ENCODE measurements around the gene HCN2.
A peak's percentile ranks its signal among the peaks of the same experiment; 100 is the strongest.

The HCN2 gene

DNA sequence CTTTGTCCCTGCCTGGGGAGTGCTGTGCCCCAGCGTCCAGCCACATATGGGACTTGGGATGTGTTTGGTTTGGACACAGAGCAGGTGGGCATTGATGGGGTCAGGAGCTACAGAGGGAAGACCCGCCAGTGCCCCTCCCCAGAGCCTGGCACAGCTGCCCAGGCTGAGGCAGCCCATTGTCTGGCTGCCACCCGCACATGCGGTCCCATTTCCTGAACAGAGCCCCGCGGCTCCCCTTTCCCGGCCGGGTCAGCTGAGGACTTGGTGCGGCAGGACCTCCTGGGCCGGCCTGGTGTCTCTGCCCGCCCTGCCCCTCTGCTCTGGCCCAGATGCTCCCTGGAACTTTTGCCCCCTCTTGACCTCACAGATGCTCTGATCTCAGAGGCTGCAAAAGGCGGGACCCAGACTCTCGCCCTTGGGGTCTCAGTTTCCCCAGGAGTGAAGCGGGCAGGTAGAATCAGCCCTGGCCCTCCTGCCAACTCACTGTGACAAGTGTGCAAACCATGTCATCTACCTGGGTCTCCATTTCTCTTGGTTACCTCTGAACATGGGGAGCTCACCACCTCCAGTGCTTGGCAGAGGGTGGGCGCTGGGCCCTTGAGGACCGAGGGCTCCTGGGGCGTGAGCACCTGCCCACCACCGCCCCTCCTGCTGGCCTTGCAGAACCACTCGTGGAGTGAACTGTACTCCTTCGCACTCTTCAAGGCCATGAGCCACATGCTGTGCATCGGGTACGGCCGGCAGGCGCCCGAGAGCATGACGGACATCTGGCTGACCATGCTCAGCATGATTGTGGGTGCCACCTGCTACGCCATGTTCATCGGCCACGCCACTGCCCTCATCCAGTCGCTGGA is 17.8 kb downstream of the HCN2 start:
- TF ChIP-seq, protein P1, sequence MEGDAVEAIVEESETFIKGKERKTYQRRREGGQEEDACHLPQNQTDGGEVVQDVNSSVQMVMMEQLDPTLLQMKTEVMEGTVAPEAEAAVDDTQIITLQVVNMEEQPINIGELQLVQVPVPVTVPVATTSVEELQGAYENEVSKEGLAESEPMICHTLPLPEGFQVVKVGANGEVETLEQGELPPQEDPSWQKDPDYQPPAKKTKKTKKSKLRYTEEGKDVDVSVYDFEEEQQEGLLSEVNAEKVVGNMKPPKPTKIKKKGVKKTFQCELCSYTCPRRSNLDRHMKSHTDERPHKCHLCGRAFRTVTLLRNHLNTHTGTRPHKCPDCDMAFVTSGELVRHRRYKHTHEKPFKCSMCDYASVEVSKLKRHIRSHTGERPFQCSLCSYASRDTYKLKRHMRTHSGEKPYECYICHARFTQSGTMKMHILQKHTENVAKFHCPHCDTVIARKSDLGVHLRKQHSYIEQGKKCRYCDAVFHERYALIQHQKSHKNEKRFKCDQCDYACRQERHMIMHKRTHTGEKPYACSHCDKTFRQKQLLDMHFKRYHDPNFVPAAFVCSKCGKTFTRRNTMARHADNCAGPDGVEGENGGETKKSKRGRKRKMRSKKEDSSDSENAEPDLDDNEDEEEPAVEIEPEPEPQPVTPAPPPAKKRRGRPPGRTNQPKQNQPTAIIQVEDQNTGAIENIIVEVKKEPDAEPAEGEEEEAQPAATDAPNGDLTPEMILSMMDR (IDR thresholded peaks at IDR 0.05; ENCODE audit: low read depth, low read length): no peak
- H3K4me3 ChIP-seq (replicated peaks in 1 of 2; ENCODE audit: low read depth in 2 of 2, low read length in 2 of 2): no peak overlapping the region
- DNase-seq (ENCODE audit: low read depth in 2 of 2): no peak

DNA sequence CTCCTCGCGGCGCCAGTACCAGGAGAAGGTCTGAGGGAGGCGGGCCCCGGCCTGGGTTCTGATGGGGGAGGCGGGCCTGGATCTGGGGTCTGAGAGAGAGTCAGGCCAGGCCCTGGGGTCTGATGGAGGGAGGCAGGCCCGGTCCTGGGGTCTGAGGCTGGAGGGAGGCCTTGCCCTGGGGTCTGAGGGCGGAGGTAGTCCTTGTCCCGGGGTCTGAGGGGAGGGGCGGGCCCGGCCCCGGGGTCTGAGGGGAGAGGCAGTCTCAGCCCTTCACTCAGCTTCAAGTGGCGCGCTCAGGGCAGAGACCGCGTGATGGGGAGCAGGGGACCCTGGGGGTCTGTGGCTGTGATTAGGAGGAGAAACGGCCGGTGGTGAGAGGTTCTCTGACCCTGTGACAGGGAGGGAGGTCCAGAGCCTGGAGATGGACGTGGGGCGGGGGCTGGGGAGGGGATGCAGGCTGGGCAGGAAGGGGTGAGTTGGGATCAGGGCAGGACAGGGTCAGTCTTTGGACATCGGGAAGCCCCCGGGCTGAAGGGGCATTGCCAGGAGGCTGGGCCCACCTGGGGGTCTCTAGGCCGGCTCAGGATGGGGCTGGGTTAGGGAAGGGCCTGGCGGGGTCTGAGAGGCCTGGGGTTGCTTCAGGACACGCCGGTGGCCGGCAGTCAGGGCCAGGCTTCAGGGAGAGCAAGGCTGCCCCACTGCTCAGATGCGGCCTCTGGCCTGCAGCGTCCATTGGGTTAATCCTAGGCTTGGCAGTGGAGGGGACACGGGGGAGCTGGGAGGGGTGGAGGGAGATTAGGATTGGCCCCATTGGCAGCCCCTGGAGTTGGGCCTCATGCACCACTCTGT is 18.7 kb downstream of the HCN2 start:
- no peak for DNase-seq (ENCODE audit: low read depth in 2 of 2)
- no peak overlapping the region for H3K4me3 ChIP-seq (replicated peaks in 1 of 2; ENCODE audit: low read depth in 2 of 2, low read length in 2 of 2)
- TF ChIP-seq, protein P1 (IDR thresholded peaks at IDR 0.05; ENCODE audit: low read depth, low read length): no peak

DNA sequence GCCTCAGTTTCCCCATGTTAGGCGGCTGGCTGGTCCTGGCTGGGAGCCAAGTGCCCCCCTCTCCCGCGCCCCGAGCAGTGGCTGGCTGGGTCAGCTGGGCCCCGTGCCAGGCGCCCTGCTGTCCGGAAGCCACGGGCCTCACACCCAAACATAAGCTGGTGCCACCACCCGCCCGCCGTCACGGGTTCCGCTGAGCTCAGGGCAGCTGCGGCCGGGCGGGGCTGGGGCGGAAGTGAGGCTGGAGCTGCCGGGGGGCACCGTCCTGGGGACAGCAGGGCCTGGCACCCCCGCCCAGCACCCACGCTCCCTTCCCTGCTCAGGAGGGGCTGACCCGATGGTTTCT is 19.3 kb downstream of the HCN2 start:
- no peak for DNase-seq (ENCODE audit: low read depth in 2 of 2)
- TF ChIP-seq, protein P1 (IDR thresholded peaks at IDR 0.05; ENCODE audit: low read depth, low read length): no peak
- no peak overlapping the region for H3K4me3 ChIP-seq (replicated peaks in 1 of 2; ENCODE audit: low read depth in 2 of 2, low read length in 2 of 2)

DNA sequence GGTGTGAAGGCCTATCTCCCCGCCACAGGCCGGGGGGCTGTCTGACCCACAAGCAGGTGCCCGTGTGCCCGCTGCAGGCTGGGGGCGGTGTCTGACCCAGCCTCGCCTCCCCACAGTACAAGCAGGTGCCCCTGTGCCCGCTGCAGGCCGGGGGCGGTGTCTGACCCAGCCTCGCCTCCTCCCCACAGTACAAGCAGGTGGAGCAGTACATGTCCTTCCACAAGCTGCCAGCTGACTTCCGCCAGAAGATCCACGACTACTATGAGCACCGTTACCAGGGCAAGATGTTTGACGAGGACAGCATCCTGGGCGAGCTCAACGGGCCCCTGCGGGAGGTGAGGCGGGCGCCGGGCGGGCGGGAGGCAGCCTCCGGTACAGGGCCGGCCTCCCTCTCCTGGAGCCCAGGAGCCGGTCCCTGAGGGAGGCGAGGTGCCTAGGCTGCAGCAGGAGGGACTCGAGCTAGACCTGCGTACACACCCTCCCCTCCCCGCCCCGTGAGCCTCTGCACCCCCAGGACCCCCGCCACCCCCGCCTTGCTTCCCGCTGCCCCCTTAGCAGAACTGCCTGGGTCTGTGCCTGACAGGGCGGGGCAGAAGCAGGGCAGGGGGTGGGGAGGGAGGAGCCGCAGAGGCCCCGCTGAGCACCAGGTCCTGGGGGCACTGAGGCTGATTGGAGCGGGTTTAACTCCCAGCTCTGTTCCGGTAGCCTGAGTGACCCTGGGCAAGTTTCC is 20.6 kb downstream of the HCN2 start:
- TF ChIP-seq, protein P1 (IDR thresholded peaks at IDR 0.05; ENCODE audit: low read depth, low read length): no peak
- H3K4me3 ChIP-seq (replicated peaks in 1 of 2; ENCODE audit: low read depth in 2 of 2, low read length in 2 of 2): no peak overlapping the region
- DNase-seq (ENCODE audit: low read depth in 2 of 2): no peak

DNA sequence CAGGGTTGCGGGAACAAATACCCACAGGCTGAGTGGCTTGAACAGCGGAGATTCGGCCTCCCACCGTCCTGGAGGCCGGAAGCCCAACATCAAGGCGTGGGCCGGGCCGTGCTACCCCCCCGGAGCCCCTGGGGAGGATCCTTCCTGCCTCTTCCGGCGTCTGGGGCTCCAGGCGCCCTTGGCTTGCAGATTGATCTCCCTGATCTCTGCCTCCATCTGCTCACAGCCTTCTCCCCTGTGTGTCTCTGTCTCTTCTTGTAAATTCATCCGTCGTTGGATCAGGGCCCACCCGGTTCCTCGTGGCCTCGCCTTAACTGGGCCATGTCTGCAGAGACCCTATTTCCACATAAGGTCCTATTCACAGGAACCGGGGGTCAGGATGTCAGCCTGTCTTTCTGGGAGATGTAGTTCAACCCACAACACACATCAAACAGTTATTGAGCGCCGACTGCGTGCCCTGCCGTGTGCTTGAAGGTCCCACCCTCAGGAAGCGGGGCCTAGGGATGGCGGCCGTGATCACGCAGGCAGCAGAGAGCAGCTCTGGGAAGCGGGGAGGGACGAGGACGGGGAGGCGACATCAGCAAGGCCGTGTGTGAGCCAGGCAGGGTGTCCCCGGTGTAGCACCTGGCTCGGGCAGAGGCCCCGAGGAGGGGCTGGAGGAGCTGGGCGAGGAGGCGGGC is 21.3 kb downstream of the HCN2 start:
- no peak overlapping the region for H3K4me3 ChIP-seq (replicated peaks in 1 of 2; ENCODE audit: low read depth in 2 of 2, low read length in 2 of 2)
- TF ChIP-seq, protein P1 (IDR thresholded peaks at IDR 0.05; ENCODE audit: low read depth, low read length): no peak
- DNase-seq (ENCODE audit: low read depth in 2 of 2): peak; percentile 77 to 83

DNA sequence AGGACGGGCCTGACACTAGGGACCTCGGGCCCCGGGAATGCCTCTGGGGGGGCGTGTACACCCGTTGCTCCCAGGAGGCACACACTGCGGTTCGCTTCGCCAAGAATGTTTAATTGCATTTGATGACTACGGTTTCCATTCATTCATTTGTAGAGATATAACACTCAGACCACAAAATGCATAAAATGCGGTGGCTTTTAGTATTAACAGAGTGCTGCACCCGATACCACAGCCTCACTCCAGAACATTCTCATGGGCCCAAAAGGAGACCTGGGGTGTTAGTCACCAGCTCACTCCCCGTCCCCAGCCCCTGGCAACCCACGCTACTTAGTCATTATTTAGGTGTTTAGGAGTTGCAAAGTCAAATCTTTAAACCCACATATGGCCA is 21.8 kb downstream of the HCN2 start:
- DNase-seq (ENCODE audit: low read depth in 2 of 2): peak; percentile 74 to 96
- TF ChIP-seq, protein P1 (IDR thresholded peaks at IDR 0.05; ENCODE audit: low read depth, low read length): no peak
- no peak overlapping the region for H3K4me3 ChIP-seq (replicated peaks in 1 of 2; ENCODE audit: low read depth in 2 of 2, low read length in 2 of 2)
